ENCODE results near the gene CHRNA7. TPM values are rescaled to one million over a fixed set of nuclear protein-coding genes. Genes with fewer than 3 reads are reported as not detected.

Gene CHRNA7
- total and polyA plus RNA-seq, 9 of the 15 experiments (the other 6 are each of a cell fraction or from before 2014, with no cell fraction given) = 0.04 TPM; not detected in 8

DNA sequence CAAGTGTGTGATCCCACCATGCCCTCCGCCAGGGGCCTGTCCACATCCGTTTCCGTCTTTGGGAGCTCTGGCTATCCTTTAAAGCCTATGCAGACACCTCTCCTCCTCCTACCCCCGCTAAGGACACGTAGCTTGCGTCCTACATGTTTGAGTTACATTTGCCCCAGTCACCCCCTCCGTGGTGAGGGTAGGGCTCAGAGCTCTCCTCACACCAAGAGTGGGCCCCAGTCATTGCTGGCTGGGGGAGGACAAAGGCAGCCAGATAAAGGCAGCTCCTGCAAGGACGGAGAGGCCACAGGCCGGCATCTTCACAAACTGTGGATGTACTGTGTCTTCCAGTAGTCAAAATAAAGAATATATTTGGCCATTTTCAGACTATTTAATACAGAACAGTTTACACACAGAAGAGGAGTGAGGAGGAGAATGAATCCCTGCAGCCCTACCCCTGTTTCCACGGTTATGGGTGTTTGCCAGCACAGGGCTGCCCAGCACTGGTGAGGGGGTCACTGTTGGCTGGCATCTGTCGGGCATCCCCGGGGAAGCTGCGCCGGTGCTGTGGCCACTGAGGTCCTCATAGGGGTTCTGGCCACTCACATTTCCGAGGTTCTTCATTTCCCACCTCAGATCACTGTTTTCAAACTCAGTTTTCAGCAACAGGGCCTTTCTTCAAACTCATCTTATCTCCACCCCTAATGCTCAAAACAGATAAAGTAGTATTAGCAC lies 118.7 kb downstream of the CHRNA7 start:
- H3K4me2 ChIP-seq (ENCODE audit: insufficient read depth, low read length) = no peak overlapping the region
- no peak for DNase-seq (ENCODE audit: extremely low read depth in 1 of 4, low spot score in 3 of 4)
- TF ChIP-seq KLF13 (tag; IDR thresholded peaks at IDR 0.05; ENCODE audit: borderline replicate concordance, low read depth) (no peak), ELF1 (tag; IDR thresholded peaks at IDR 0.05) (no peak), PML (IDR thresholded peaks at IDR 0.05; ENCODE audit: low read length) (no peak), SAFB (IDR thresholded peaks at IDR 0.05; ENCODE audit: borderline replicate concordance, low read depth, low read length) (no peak)
- TF ChIP-seq, protein P1, sequence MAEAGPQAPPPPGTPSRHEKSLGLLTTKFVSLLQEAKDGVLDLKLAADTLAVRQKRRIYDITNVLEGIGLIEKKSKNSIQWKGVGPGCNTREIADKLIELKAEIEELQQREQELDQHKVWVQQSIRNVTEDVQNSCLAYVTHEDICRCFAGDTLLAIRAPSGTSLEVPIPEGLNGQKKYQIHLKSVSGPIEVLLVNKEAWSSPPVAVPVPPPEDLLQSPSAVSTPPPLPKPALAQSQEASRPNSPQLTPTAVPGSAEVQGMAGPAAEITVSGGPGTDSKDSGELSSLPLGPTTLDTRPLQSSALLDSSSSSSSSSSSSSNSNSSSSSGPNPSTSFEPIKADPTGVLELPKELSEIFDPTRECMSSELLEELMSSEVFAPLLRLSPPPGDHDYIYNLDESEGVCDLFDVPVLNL (CRISPR knock-in tag; IDR thresholded peaks at IDR 0.05; ENCODE audit: low read depth) = no peak
- intact Hi-C loops (cut with micrococcal nuclease) (no loop called here), in situ Hi-C loops (cut with MboI) (no loop called here)
- H2AFZ ChIP-seq (ENCODE audit: low read depth, low read length) = no peak overlapping the region
- no peaks in the 10 kb centered on the region for H3K79me2 ChIP-seq (ENCODE audit: control insufficient read depth, insufficient read depth, low read length)
- no TSS peak for BruUV-seq (replicated peaks)
- CTCF ChIA-PET (ENCODE audit: low intra/inter-chr PET ratio) = no interaction called here
- under 1% methylated on average over 15 of the region's 15 CpGs for WGBS (ENCODE audit: insufficient coverage, low coverage, missing lambda C conversion rate)
- H3K4me1 ChIP-seq (replicated peaks in 1 of 2; ENCODE audit: control insufficient read depth in 2 of 2, insufficient read depth in 2 of 2, low read length in 2 of 2) = no peaks in the 10 kb centered on the region
- H3K4me3 ChIP-seq = no peak overlapping the region
- H4K20me1 ChIP-seq (replicated peaks; ENCODE audit: control insufficient read depth, insufficient read depth, low read length) = no peaks in the 10 kb centered on the region
- no peaks in the 10 kb centered on the region for H3K9me3 ChIP-seq (replicated peaks; ENCODE audit: control insufficient read depth, insufficient read depth, low read depth, low read length)
- H3K9me1 ChIP-seq (ENCODE audit: control insufficient read depth, insufficient read depth, low read length) = no peaks in the 10 kb centered on the region
- no peak for FAIRE-seq
- H3K27ac ChIP-seq (ENCODE audit: extremely low read depth, low read depth, low read length) = no peak overlapping the region
- no peaks in the 10 kb centered on the region for H3K27me3 ChIP-seq (ENCODE audit: control insufficient read depth in 2 of 2, insufficient read depth in 2 of 2, low read length in 2 of 2)
- no peak overlapping the region for H3K9ac ChIP-seq (ENCODE audit: insufficient read depth in 1 of 2, low read depth in 2 of 2, low read length in 2 of 2)
- H3K36me3 ChIP-seq (ENCODE audit: control insufficient read depth, insufficient read depth, low read length) = no peaks in the 10 kb centered on the region
- POLR2A ChIA-PET = no interaction called here
- ATAC-seq = no peak

All from K562 (cell line).